Skeletal muscle cell (primary cell): ENCODE results near the gene ZNF593OS.

Source experiments
- DNase-seq: peaks from one replicate; pipeline ENCODE4 v3.0.0-alpha.2; 2010; ENCODE audit warnings: low read depth
- H3K4me3 ChIP-seq: 2 replicates; pipeline ENCODE4 v1.5.1; 2011; ENCODE audit warnings: low read depth, mild to moderate bottlenecking, control low read depth, low read length, moderate library complexity

ZNF593OS gene

DNA sequence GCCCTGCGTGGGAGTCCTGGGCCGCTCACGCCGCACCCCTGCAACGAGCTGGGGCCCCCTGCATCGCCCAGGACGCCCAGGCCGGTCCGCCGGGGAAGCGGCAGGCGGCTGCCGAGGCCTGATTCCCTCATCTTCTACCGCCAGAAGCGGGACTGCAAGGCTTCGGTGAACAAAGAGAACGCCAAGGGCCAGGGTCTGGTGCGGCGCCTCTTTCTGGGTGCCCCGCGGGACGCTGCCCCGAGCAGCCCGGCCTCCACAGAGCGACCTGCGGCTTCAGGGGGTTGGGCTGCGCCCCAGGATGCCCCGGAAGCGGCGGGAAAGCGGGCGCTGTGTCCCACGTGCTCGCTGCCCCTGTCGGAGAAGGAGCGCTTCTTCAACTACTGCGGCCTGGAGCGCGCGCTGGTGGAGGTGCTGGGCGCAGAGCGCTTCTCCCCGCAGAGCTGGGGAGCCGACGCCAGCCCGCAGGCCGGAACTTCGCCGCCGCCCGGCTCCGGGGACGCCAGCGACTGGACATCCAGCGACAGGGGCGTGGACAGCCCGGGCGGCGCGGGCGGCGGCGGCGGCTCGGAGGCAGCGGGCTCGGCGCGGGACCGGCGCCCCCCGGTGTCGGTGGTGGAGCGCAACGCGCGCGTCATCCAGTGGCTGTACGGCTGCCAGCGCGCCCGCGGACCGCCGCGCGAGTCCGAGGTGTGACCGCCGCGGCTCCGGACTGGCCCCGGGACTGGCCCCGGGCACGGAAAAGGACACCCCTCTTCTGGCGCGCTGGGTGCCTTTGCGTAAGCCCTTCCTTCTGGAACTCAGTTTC, 10.0 kb downstream of the ZNF593OS start:
- peak overlapping the region; percentile 46 for H3K4me3 ChIP-seq
- DNase-seq, result no peak

DNA sequence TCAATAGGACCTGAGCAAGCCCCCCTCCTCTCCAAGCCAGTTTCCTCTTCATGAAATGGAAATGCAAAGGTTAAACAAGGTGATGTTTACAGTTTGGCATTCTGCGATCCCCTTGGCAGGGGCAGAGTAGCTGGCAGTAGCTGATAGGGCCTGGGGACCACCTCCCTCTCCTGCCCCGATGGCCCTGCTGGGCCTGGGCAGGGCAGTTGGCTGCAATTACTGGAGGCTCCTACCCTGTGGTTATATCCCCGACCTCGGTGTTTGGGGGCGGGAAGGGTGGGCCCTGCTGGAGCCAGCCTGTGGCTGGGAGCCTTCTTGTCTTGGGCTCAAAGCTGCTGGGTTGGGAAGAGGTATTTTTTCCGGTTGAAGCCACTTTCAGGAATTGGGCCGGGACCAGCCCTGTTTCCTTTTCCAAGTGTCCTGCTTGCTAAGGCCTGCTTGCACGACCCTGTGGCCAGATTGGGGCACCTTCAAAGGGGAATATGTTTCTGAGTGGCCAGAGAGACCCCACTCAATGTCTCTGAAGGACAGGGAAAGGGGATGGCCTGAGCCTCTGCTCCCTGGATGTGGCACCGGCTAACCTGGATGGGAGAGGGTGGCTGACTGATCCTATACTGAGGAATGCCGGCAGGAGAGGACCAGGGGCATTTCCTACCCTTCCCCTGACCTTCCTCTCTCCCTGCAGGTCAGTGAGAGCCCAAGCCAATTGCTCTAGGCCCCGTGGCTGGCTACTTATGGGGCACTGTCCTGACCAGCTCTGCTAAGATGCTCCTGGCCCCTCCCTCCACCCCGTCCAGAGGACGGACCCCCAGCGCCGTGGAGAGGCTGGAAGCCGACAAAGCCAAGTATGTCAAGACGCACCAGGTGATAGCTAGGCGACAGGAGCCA, 10.9 kb downstream of the ZNF593OS start:
- DNase-seq, result no peak
- H3K4me3 ChIP-seq, result peak overlapping the region; percentile 46

DNA sequence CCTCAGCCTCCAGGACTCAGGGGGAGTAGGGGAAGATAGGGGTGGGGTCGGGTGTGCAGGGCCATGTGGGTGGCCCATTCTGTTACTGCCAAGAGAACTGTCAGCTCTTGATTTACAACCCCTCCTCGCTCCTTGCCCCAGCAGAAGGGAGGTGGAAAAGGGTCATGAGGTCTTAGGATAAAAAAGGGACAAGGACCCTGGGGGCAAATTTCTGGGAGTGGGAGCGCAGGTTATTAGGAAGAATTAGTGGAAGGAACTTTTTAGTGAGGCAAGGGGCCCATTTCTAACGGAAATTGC, 11.9 kb downstream of the ZNF593OS start:
- no peak for DNase-seq
- H3K4me3 ChIP-seq, result no peak overlapping the region

DNA sequence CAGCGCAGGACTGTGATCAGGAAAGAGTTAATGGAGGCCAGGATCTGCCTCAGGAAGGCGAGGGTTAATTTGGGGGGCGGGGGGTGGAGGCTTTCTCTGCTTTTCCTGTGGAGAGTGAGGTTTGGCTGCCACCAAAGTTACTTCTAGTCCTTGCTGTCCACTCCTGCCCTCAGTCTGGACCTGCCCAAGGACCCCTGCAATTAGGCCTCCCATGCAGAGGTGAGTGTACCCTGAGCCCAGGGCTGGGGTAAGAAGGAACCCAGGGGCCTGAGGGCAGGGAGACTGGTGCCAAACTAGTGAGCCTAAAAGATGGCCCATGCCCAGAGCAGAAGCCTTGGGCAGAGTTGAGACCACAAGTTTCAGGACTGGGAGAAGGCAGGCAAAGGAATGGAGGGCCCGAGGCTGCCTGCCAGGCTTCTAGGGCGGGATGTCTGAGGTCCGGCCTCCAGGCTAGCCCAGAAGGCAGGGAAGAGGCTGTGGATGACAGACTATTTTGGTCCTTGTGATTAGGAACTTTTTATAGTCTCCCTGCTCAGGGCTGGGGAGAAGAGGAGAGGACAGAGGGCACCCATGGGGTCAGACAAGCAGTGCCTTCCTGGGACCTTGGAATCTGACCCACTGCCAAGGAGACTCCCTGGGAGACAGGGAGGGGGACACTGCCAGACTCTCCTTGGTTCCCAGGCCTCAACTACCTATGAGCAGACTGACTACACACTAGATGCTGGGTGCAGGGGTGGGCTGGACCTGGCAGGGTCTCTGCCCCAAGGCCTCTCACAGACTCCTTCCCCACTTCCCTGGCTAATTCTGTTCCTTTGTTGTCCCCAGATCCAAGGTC, 12.5 kb downstream of the ZNF593OS start, which contains the start of gene FAM110D:
TSS of gene FAM110D (plus strand) at position 172 of the 835 bp plus-strand sequence. CDS start 2,213 bp downstream, outside the sequence.
- no peak within 1 kb of the TSS for H3K4me3 ChIP-seq
- no peak for DNase-seq

DNA sequence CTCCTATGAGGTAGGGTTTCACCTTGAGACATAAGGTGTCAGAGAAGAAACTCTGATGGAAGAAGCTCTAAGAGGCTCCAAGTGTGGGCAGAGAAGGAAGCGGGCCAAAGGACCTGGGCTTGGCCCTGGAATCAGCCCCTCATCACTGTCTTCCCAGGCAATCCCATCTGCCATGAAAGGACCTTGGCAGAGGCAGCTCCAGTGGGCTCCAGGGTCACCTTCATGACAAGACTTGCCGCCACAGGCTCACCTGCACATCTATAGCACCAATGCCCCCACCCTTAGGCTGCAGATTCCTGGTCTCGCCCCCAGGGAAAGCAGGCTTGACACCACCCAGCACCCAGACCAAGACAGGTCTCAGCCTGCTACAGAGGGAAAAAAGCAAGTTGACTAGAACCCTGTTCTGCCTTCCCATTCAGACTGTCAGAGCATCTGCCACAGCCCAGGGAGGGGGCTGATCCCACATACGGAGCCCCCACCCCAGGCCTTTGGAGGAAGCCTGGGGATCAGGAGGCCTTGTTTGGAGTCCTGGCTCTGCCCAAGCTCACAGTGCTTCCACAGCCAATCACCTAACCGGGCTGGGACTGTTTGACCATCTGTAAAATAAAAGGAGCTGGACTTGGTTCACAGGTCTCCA, 13.2 kb downstream of the ZNF593OS start:
- no peak for DNase-seq
- no peak overlapping the region for H3K4me3 ChIP-seq

DNA sequence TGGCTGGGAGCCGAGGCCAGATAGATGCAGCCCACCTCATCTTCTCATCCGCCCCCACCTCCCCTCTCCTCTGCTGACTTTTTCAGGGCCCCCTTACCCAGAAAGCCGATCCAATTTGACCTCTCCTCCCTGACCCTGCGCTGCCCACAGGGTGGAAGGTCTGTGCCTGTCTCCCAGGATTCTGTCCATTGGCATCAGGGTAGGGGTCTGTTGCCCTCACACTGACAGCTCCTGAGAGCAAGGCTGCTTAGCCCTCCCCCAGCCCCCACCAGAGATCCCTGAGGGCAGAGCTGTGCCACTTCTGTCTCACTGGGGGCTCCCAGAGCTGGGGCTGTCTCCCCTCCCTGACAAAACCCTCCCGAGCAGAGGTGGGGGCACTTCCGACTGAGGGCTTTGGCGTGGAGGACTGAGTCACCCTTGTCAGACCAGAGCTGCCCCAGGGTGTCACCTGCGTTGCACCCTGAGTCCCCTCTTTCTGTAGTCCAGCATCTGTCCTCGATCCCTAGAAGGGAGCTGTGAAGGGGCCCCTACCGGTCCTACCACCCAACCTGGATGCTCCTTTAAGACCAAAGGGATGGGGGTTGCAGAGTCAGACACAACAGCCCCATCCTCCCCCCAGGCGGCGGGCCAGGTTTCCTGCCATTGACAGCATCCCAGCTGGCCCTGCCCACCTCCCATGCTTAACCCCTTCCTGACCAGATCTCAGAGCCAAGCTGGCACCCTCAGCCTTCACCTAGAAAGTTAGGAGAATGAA, 15.2 kb downstream of the ZNF593OS start:
- H3K4me3 ChIP-seq, result no peak overlapping the region
- no peak for DNase-seq

DNA sequence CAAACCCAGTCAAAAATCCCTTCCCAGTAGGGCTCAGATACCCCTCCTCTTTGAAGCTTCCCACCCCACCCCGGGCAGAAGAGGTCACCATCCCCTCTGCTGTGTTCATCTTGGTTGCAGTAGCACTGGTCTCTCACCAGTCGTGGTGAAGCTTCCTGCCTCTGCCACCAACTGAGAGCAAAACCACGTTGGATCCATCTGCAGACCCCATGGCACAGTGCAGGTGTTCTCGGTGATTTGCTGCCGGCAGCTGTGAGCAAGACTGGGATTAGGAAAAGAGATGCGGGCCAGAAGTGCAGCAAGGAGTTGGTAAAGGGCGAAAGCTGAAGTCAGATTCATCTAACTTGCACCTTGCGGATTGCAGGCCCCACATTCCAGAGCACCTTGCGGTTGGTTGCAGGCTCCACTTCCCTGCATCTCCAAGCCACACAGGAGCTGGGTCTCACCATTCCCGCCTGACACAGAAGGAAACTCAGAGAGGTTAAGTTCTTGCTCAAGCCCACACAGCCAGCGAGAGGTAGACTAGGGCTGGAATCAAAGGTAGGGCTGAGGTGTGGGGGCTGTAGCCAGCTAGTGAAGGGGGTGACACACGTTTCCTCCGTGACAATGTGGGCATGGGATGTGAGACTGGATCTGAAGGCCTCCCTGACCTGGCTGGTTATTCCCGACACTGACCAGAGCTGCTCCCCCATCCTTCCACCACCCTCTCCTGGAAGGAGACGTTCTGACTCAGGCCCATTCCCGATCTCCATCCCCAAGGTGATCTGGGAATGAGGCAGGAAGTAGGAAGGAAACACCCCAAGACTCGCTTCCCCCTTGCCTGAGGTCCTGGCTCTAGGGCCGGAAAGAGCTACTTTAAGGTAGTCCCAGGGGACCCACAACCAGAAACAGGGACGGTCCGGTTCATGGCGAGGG, 16.0 kb downstream of the ZNF593OS start:
- H3K4me3 ChIP-seq, result no peak overlapping the region
- DNase-seq, result no peak

DNA sequence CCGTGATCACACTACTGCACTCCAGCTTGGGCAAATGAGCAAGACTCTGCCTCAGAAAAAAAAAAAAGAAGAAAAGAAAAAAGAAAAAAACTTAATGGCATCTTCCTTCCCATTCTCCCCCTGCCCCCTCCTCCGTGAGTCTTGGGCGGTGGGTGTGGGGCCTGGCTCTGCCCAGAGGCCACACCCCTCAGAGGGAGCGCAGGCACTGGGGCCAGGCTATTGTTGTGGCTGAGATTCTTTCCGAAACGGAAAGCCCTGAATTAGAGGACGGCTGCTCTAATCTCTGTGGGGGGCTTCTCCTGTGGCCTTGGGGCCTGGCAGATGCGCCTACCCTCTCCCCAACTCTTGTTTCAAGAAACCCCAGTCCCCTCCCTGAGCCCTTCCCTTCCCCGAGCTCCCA, 16.9 kb downstream of the ZNF593OS start:
- H3K4me3 ChIP-seq, result no peak overlapping the region
- no peak for DNase-seq

DNA sequence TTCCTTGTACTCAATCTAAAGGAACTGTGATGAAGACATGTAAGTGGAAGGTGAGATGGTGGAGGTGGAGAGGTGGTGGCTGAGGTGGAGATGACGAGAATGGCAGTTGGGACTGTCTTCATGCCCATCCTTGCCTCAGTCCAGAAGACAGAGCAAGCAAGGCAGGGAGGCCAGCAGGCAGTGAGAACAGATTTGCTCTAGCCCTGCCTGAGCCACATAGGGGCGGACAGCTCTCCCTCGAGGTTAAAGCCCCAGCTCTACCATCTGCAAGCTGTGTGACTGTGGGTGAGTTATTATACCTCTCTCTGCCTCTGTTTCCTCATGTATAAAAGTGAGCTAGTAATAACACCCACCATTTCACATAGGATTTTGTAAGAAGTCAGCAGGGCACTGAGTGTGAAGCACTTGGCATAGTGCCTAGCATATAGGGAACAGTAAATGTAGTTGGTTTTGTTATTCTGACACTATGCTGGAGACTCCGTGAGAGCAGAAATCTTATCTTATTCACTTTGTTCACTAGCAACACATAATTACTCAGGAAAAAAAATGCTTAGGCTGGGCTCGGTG, 17.6 kb downstream of the ZNF593OS start:
- DNase-seq, result no peak

DNA sequence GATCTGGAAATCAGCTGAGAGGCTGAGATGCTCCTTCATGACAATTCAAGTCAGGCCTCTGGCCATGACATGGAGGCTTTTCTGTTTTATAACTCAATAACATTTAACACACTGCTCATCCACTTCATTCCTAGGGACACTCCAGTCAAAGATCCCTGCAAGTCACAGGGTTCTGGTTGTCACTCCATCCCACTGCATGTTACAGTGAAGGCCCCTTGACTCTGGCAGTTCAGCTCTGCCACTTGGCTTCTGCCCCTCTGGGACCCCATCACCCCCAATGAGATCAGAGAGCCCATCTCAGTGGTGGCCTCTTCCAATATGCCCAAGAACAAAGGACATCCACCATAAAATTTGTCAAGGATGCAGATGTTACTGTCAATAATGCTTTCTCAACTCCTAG, 22.7 kb downstream of the ZNF593OS start:
- no peak overlapping the region for H3K4me3 ChIP-seq
- no peak for DNase-seq

More for the DNA sequence above, 17.6 kb downstream of the ZNF593OS start:
- no peak overlapping the region for H3K4me3 ChIP-seq

DNA sequence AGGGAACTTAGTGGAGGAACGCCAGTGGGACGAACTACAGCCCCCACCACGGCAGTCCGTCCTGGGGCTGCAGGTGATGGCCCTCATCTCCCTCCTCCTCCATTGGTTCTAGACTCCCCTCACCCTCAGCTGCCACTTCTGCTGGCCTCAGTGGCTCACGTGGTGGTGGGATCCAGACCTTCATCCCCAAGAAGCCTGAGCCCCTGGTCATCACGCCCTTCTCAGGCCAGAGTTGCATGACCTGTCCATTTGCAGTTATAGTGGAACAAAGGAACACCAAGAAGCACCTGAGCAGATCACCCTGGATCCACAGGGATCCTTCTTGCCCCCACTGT, 25.7 kb downstream of the ZNF593OS start:
- H3K4me3 ChIP-seq, result no peak overlapping the region
- no peak for DNase-seq

DNA sequence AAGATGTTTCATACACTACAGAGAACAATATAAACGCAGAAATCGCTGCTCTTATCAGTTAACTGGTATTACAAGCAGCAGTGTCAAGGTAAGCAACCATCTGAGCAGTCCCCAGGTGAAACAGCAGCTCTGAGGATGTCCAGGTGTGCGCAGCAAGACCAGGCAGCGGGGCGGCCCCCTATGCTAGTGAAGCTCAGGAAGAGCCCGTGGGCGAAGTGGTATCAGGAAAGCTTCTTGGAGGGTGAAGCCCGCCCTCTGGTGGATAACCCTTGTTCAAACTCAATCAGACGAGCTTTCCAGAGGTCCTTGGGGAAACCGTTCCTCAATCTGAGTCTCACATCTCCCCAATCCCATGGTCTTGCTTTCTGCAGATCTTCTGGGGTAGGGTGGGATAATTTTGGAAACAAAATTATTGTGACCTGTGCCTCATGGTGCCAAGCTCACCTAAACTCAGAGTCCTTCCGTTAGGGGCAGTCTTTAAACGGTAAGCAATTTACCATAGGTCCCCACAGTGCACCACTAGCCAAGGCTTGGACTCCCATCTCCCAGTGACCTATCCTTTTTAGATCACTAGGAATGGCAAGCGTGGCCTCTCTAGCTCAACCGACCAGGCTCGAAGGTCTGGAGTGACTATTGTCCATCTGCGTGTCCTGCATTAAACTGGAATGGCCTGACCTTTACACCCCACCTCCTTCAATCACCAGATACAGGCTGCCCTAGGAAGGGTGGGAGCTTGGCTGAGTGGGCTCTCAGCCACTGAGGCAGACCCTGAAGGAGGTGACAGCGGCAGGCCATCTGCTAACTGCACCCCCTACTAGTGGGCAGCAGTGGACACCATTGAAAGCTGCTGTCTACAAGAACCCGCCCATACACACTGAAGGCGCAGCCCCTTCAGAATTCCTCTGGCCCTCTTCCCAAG, 26.3 kb downstream of the ZNF593OS start:
- DNase-seq, result peak; percentile 39
- H3K4me3 ChIP-seq, result no peak overlapping the region

DNA sequence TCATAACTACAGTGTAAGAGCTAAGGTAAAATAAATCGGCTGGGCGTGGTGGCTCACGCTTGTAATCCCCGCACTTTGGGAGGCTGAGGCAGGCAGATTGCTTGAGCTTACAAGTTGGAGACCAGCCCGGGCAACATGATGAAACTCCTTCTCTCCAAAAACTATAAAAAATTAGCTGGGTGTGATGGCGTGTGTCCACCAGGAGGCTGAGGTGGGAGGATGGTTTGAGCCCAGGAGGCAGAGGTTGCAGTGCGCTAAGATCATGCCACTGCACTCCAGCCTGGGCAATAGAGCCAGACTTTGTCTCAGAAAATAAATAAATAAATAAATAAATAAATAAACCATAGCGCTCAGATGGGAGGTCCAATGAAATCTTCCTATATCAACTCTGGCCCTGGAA, 29.5 kb downstream of the ZNF593OS start:
- no peak overlapping the region for H3K4me3 ChIP-seq
- no peak for DNase-seq

DNA sequence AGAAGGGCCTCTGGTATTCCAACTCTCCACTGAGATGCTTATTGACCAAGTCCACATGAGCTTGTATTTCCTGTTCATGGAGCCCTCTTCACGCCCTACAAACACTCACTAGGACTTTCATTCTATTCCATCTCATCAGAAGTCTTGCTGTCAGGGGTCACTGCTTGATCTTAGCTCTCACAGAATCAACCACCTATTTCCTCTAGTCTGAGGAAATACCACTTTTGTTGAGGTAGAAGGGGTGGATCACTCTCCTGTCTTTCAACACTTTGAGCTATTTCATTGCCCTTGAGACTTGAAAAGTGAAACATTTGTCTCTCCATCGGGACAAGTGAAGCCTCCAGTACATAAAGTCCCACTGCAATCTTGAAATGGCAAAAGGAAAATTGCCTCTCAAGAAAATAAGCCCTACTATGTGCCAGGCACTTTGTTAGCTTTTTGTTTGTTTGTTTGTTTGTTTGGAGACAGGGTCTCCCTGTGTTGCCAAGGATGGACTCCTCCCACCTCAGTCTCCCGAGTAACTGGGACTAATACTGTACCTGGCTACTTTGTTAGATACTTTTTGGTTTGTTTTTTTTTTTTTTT, 32.6 kb downstream of the ZNF593OS start:
- no peak for DNase-seq
- H3K4me3 ChIP-seq, result no peak overlapping the region

DNA sequence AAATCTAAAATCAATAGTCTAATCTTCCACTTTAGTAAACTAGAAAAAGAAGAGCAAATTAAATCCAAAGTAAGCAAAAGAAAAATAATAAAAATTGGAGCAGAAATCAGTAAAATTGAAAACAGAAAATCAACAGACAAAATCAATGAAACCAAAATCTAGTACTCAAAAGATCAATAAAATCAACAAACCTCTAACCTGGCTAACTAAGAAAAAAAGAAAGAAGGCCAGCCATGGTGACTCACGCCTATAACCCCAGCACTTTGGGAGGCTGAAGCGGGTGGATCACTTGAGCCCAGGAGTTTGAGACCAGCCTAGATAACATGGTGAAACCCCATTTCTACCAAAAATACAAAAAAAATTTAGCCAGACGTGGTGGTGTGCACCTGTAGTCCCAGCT, 37.2 kb downstream of the ZNF593OS start:
- DNase-seq, result no peak

DNA sequence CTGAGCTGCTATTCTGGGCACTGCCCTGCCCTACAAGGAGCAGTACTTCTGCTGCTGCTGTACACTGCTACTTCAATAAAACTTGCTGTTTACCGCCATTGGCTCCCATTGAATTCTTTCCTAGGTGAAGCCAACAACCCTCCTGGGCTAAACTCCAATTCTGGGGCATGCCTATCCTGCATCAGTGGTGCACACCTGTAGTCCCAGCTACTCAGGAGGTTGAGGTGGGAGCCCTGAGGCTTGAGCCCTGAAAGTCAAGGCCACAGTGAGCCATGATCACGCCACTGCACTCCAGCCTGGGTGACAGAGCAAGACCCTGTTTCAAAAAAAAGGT, 38.8 kb downstream of the ZNF593OS start:
- H3K4me3 ChIP-seq, result no peak overlapping the region

More for the DNA sequence above, 37.2 kb downstream of the ZNF593OS start:
- H3K4me3 ChIP-seq, result no peak overlapping the region

More for the DNA sequence above, 38.8 kb downstream of the ZNF593OS start:
- no peak for DNase-seq
